ENCODE measurements around the gene OTOGL.

- no peak for TF ChIP-seq CTCF (conservative IDR thresholded peaks at IDR 0.05; ENCODE audit: low read length)
- TF ChIP-seq EZH2phosphoT487 (IDR thresholded peaks at IDR 0.05; ENCODE audit: borderline replicate concordance, low read depth, low read length) = no peak
Measured at GRCh38 chr12:80107221-80107620, 7.9 kb downstream of the OTOGL start.
